Fibroblast of gingiva (primary cell): ENCODE measurements around the gene DUSP11.
"Not testable (repeated sequence)": the region's sequence is repeated elsewhere in the genome, so short reads cannot be mapped to it uniquely, and the experiment has no call there.

Experiments
- DNase-seq: peaks from one replicate; pipeline ENCODE4 v3.0.0-alpha.2; 2011; ENCODE audit warnings: low read depth

DUSP11 gene

GRCh38 chr2:73717695-73718094 is 62.2 kb downstream of the DUSP11 start:
- not testable (repeated sequence) for DNase-seq

- DNase-seq: no peak
These were observed 62.7 kb downstream of the DUSP11 start for GRCh38 chr2:73717251-73717606.

- no peak for DNase-seq
These were observed 63.2 kb downstream of the DUSP11 start for GRCh38 chr2:73716543-73717250.

DNA sequence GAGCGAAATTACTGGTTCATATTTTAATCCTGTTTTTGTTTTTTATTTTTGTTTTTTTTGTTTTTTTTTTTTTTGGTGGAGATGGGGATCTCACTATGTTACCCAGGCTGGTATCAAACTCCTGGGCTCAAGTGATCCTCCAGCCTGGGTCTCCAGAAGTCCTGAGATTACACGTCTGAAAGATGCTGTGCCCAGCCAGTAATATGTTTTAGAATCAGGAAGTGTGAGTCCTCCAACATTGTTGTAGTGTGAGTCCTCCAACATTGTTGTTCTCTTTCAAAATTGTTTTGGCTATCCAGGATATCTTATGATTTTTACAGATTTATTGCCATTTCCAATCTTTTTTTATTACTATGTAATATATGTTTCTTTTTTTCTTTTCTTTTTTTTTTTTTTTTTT is 65.8 kb downstream of the DUSP11 start:
- no peak for DNase-seq
